Kidney epithelial cell (primary cell): ENCODE measurements around the gene EXOC6B. TPM values are rescaled to one million over a fixed set of nuclear protein-coding genes. Genes with fewer than 3 reads are reported as not detected.

ENCODE experiments used
- DNase-seq: peaks from one replicate; pipeline ENCODE4 v3.0.0-alpha.2; 2010; ENCODE audit warnings: low read depth
- H3K27me3 ChIP-seq: 2 replicates; pipeline ENCODE4 v1.6.0; 2011; ENCODE audit warnings: low read length; ENCODE audit not compliant: control insufficient read depth, insufficient read depth
- H3K36me3 ChIP-seq: 2 replicates; pipeline ENCODE4 v1.5.1; 2011; ENCODE audit warnings: low read length; ENCODE audit not compliant: control insufficient read depth, insufficient read depth
- H3K4me3 ChIP-seq: 2 replicates; pipeline ENCODE4 v1.5.1; 2011; ENCODE audit warnings: low read depth, mild to moderate bottlenecking, control low read depth, low read length
- CTCF ChIP-seq: IDR thresholded peaks from 2 replicates; pipeline ENCODE4 v1.5.1; 2011; ENCODE audit warnings: mild to moderate bottlenecking, moderate library complexity, low read length, control low read depth, inconsistent platforms; ENCODE audit not compliant: insufficient read depth, poor library complexity, severe bottlenecking
- total RNA-seq: library from RNA; depleted of rRNA; stranded (reverse); fragments of >200 nt; gene quantifications from 2 replicates; pipeline ENCODE4 v1.2.3, GENCODE V29; 2015

The EXOC6B gene
- total RNA-seq, 1 donor from 2014 or later: 21.8 TPM

GRCh38 chr2:72638600-72639211 lies 187.1 kb downstream of the EXOC6B start:
- Histone ChIP-seq H3K4me3 (no peak overlapping the region), H3K36me3 (no peaks in the 10 kb centered on the region), H3K27me3 (no peaks in the 10 kb centered on the region)
- no peak for DNase-seq
- no peak for TF ChIP-seq CTCF

- Histone ChIP-seq H3K4me3 (no peak overlapping the region), H3K27me3 (no peaks in the 10 kb centered on the region), H3K36me3 (no peaks in the 10 kb centered on the region)
- no peak for TF ChIP-seq CTCF
- no peak for DNase-seq
These were observed 189.6 kb downstream of the EXOC6B start for GRCh38 chr2:72636210-72636609.

- no peak for DNase-seq
- no peak for TF ChIP-seq CTCF
- H3K36me3 ChIP-seq: no peaks in the 10 kb centered on the region
- no peaks in the 10 kb centered on the region for H3K27me3 ChIP-seq
- no peak overlapping the region for H3K4me3 ChIP-seq
These were observed 195.1 kb downstream of the EXOC6B start for GRCh38 chr2:72630767-72631166.

GRCh38 chr2:72629062-72629461 lies 196.8 kb downstream of the EXOC6B start:
- DNase-seq: no peak
- no peaks in the 10 kb centered on the region for H3K27me3 ChIP-seq
- TF ChIP-seq CTCF: no peak
- H3K4me3 ChIP-seq: no peak overlapping the region
- no peaks in the 10 kb centered on the region for H3K36me3 ChIP-seq

GRCh38 chr2:72627083-72627482 lies 198.8 kb downstream of the EXOC6B start:
- TF ChIP-seq CTCF: no peak
- H3K4me3 ChIP-seq: no peak overlapping the region
- no peaks in the 10 kb centered on the region for H3K36me3 ChIP-seq
- H3K27me3 ChIP-seq: no peaks in the 10 kb centered on the region
- DNase-seq: no peak

GRCh38 chr2:72625366-72625765 lies 200.5 kb downstream of the EXOC6B start:
- Histone ChIP-seq H3K36me3 (no peaks in the 10 kb centered on the region), H3K4me3 (no peak overlapping the region), H3K27me3 (no peaks in the 10 kb centered on the region)
- no peak for TF ChIP-seq CTCF
- no peak for DNase-seq
